Endodermal cell (in vitro differentiated cells): ENCODE data around the gene SPDYE16. TPM values are rescaled to one million over a fixed set of nuclear protein-coding genes. Genes with fewer than 3 reads are reported as not detected.
"Not testable (repeated sequence)": the region's sequence is repeated elsewhere in the genome, so short reads cannot be mapped to it uniquely, and the experiment has no call there.

ENCODE experiments used
- DNase-seq: peaks from one replicate; pipeline ENCODE4 v3.0.0-alpha.2; 2017
- H3K27ac ChIP-seq: 2 replicates; pipeline ENCODE4 v1.5.1; 2013; ENCODE audit warnings: mild to moderate bottlenecking, low read depth, low read length, moderate library complexity
- H3K27me3 ChIP-seq: 2 replicates; pipeline ENCODE4 v1.6.1; 2013; ENCODE audit warnings: mild to moderate bottlenecking, low read length, moderate library complexity; ENCODE audit not compliant: insufficient read depth, control insufficient read depth, poor library complexity, severe bottlenecking
- H3K36me3 ChIP-seq: 2 replicates; pipeline ENCODE4 v1.7.0; 2013; ENCODE audit warnings: mild to moderate bottlenecking, low read length, moderate library complexity; ENCODE audit not compliant: control insufficient read depth, insufficient read depth
- H3K4me1 ChIP-seq: one replicate; pipeline ENCODE4 v1.7.0; 2013; ENCODE audit warnings: low read length; ENCODE audit not compliant: control insufficient read depth, insufficient read depth
- H3K4me3 ChIP-seq: 2 replicates; pipeline ENCODE4 v1.5.1; 2013; ENCODE audit warnings: mild to moderate bottlenecking, low read length, moderate library complexity
- H3K9ac ChIP-seq: 2 replicates; pipeline ENCODE4 v1.6.1; 2013; ENCODE audit warnings: mild to moderate bottlenecking, low read length, moderate library complexity; ENCODE audit not compliant: poor library complexity, severe bottlenecking; ENCODE audit errors: extremely low read depth
- H3K9me3 ChIP-seq: 2 replicates; pipeline ENCODE4 v1.6.1; 2013; ENCODE audit warnings: mild to moderate bottlenecking, low read length, moderate library complexity; ENCODE audit not compliant: control insufficient read depth
- H3K27ac Mint-ChIP-seq: 2 replicates; pipeline ENCODE4 v1.8.0; 2020; ENCODE audit warnings: mixed read lengths
- H3K27me3 Mint-ChIP-seq: 2 replicates; pipeline ENCODE4 v1.8.0; 2021; ENCODE audit warnings: mild to moderate bottlenecking, mixed read lengths; ENCODE audit not compliant: insufficient read depth
- H3K36me3 Mint-ChIP-seq: 2 replicates; pipeline ENCODE4 v1.8.0; 2020; ENCODE audit warnings: low read depth, mixed read lengths
- H3K4me1 Mint-ChIP-seq: 2 replicates; pipeline ENCODE4 v1.8.0; 2020; ENCODE audit warnings: mixed read lengths
- H3K4me3 Mint-ChIP-seq: 2 replicates; pipeline ENCODE4 v1.8.0; 2020; ENCODE audit warnings: mild to moderate bottlenecking, moderate library complexity, mixed read lengths
- H3K9me3 Mint-ChIP-seq: 2 replicates; pipeline ENCODE4 v1.8.0; 2020; ENCODE audit warnings: mild to moderate bottlenecking, mixed read lengths
- CTCF ChIP-seq: fragments of 200-600 bp; sonication (generic); conservative IDR thresholded peaks from 2 replicates; pipeline ENCODE4 v1.5.0; 2021; ENCODE audit warnings: antibody characterized with exemption, mild to moderate bottlenecking
- WGBS, 2 experiments: methylation state at CpG; one replicate each; pipeline versions ENCODE4 v1.1.5 to v1.1.7; 2013; ENCODE audit warnings: missing lambda C conversion rate in 2 of 2, mixed read lengths in 1 of 2; ENCODE audit not compliant: insufficient coverage in 1 of 2, insufficient read length in 1 of 2; 5-methylcytosine and 5-hydroxymethylcytosine counted together
- total RNA-seq, 2 donors: library from RNA; stranded (reverse); fragmentation: NEBNext Ultra II Directional in 1 of 2; extraction: Animal tissue kit (Norgen Biotek cat#: 25700) in 1 of 2; gene quantifications; 2 replicates in 1 of 2; 3 replicates in 1 of 2; pipeline ENCODE4 v1.2.1, GENCODE V29; 2021

SPDYE16 gene
- total RNA-seq, 2 donors from 2014 or later, result 0.37 TPM; not detected in 1

- H3K4me3 Mint-ChIP-seq, H3K9me3 Mint-ChIP-seq, DNase-seq, H3K36me3 Mint-ChIP-seq, H3K9me3 ChIP-seq, H3K4me1 Mint-ChIP-seq, H3K36me3 ChIP-seq, H3K9ac ChIP-seq, H3K27ac ChIP-seq, H3K27me3 Mint-ChIP-seq, H3K4me3 ChIP-seq, H3K27ac Mint-ChIP-seq, H3K4me1 ChIP-seq, H3K27me3 ChIP-seq: not testable (repeated sequence)
- 94 to 100% methylated on average over 1 to 3 of the region's 6 CpGs for WGBS, 2 experiments
Observed at GRCh38 chr7:76551992-76552391, 8.9 kb upstream of the SPDYE16 start.

- not testable (repeated sequence) for H3K27me3 Mint-ChIP-seq, H3K36me3 Mint-ChIP-seq, H3K27me3 ChIP-seq, H3K4me1 ChIP-seq, H3K9me3 ChIP-seq, H3K36me3 ChIP-seq, H3K9me3 Mint-ChIP-seq, DNase-seq, H3K27ac ChIP-seq, H3K4me1 Mint-ChIP-seq
- H3K4me3 Mint-ChIP-seq, result peak overlapping the region; percentile 85
- Histone ChIP-seq H3K9ac (peak overlapping the region; percentile 69), H3K4me3 (peak overlapping the region; percentile 86)
- WGBS, 2 experiments, result 0% methylated on average over 17 of the region's 19 CpGs; no CpG with 5 or more reads in 1 of the 2 experiments
- peak overlapping the region; percentile 82 for H3K27ac Mint-ChIP-seq
Observed at GRCh38 chr7:76549855-76550248, 6.8 kb upstream of the SPDYE16 start.

GRCh38 chr7:76549025-76549854 lies 6.1 kb upstream of the SPDYE16 start:
- H3K9me3 ChIP-seq, H3K4me1 Mint-ChIP-seq, H3K27me3 Mint-ChIP-seq, H3K36me3 ChIP-seq, H3K27ac ChIP-seq, H3K4me1 ChIP-seq, H3K27me3 ChIP-seq, H3K9me3 Mint-ChIP-seq, H3K36me3 Mint-ChIP-seq: not testable (repeated sequence)
- WGBS, 2 experiments, result 0% methylated on average over 71 of the region's 71 CpGs; no CpG with 5 or more reads in 1 of the 2 experiments
- DNase-seq, result peak; percentile 96
- Mint-ChIP-seq H3K27ac (peak overlapping the region; percentile 82), H3K4me3 (peak overlapping the region; percentile 85)
- TF ChIP-seq CTCF, result peak; percentile 24
- H3K4me3 ChIP-seq, result peak overlapping the region; percentile 86
- H3K9ac ChIP-seq, result peak overlapping the region; percentile 69

GRCh38 chr7:76531643-76532042 lies 11.5 kb downstream of the SPDYE16 start:
- not testable (repeated sequence) for H3K9me3 ChIP-seq, H3K4me3 Mint-ChIP-seq, H3K9me3 Mint-ChIP-seq, H3K27me3 ChIP-seq, H3K4me3 ChIP-seq, H3K36me3 Mint-ChIP-seq, H3K27ac Mint-ChIP-seq, H3K27me3 Mint-ChIP-seq, H3K4me1 Mint-ChIP-seq, H3K27ac ChIP-seq, H3K9ac ChIP-seq, H3K4me1 ChIP-seq, H3K36me3 ChIP-seq, DNase-seq
- no CpG with 5 or more reads among the region's 2 CpGs for WGBS, 2 experiments

GRCh38 chr7:76526183-76526582 lies 16.9 kb downstream of the SPDYE16 start:
- not testable (repeated sequence) for H3K9me3 Mint-ChIP-seq, H3K36me3 Mint-ChIP-seq, H3K4me1 ChIP-seq, H3K36me3 ChIP-seq, H3K27me3 Mint-ChIP-seq, H3K4me3 Mint-ChIP-seq, H3K4me1 Mint-ChIP-seq, DNase-seq, H3K27me3 ChIP-seq, H3K4me3 ChIP-seq, H3K27ac Mint-ChIP-seq, H3K9ac ChIP-seq, H3K9me3 ChIP-seq, H3K27ac ChIP-seq
- 82% methylated on average over 2 of the region's 4 CpGs; no CpG with 5 or more reads in 1 of the 2 experiments for WGBS, 2 experiments

- H3K36me3 ChIP-seq, H3K9me3 Mint-ChIP-seq, H3K27me3 Mint-ChIP-seq, H3K4me3 ChIP-seq, H3K9ac ChIP-seq, H3K4me1 ChIP-seq, H3K27me3 ChIP-seq, H3K4me3 Mint-ChIP-seq, H3K9me3 ChIP-seq, H3K27ac Mint-ChIP-seq, H3K4me1 Mint-ChIP-seq, H3K36me3 Mint-ChIP-seq, H3K27ac ChIP-seq, DNase-seq: not testable (repeated sequence)
- WGBS, 2 experiments, result 97 to 100% methylated on average over 2 to 6 of the region's 6 CpGs
Observed at GRCh38 chr7:76516932-76517331, 26.2 kb downstream of the SPDYE16 start.
